Endodermal cell (in vitro differentiated cells): ENCODE measurements around the gene CCDC106. TPM values are rescaled to one million over a fixed set of nuclear protein-coding genes. Genes with fewer than 3 reads are reported as not detected.

Experiments
- DNase-seq: peaks from one replicate; pipeline ENCODE4 v3.0.0-alpha.2; 2017
- H3K27ac ChIP-seq: 2 replicates; pipeline ENCODE4 v1.5.1; 2013; ENCODE audit warnings: mild to moderate bottlenecking, low read depth, low read length, moderate library complexity
- H3K27me3 ChIP-seq: 2 replicates; pipeline ENCODE4 v1.6.1; 2013; ENCODE audit warnings: mild to moderate bottlenecking, low read length, moderate library complexity; ENCODE audit not compliant: insufficient read depth, control insufficient read depth, poor library complexity, severe bottlenecking
- H3K36me3 ChIP-seq: 2 replicates; pipeline ENCODE4 v1.7.0; 2013; ENCODE audit warnings: mild to moderate bottlenecking, low read length, moderate library complexity; ENCODE audit not compliant: control insufficient read depth, insufficient read depth
- H3K4me1 ChIP-seq: one replicate; pipeline ENCODE4 v1.7.0; 2013; ENCODE audit warnings: low read length; ENCODE audit not compliant: control insufficient read depth, insufficient read depth
- H3K4me3 ChIP-seq: 2 replicates; pipeline ENCODE4 v1.5.1; 2013; ENCODE audit warnings: mild to moderate bottlenecking, low read length, moderate library complexity
- H3K9ac ChIP-seq: 2 replicates; pipeline ENCODE4 v1.6.1; 2013; ENCODE audit warnings: mild to moderate bottlenecking, low read length, moderate library complexity; ENCODE audit not compliant: poor library complexity, severe bottlenecking; ENCODE audit errors: extremely low read depth
- H3K9me3 ChIP-seq: 2 replicates; pipeline ENCODE4 v1.6.1; 2013; ENCODE audit warnings: mild to moderate bottlenecking, low read length, moderate library complexity; ENCODE audit not compliant: control insufficient read depth
- H3K27ac Mint-ChIP-seq: 2 replicates; pipeline ENCODE4 v1.8.0; 2020; ENCODE audit warnings: mixed read lengths
- H3K27me3 Mint-ChIP-seq: 2 replicates; pipeline ENCODE4 v1.8.0; 2021; ENCODE audit warnings: mild to moderate bottlenecking, mixed read lengths; ENCODE audit not compliant: insufficient read depth
- H3K36me3 Mint-ChIP-seq: 2 replicates; pipeline ENCODE4 v1.8.0; 2020; ENCODE audit warnings: low read depth, mixed read lengths
- H3K4me1 Mint-ChIP-seq: 2 replicates; pipeline ENCODE4 v1.8.0; 2020; ENCODE audit warnings: mixed read lengths
- H3K4me3 Mint-ChIP-seq: 2 replicates; pipeline ENCODE4 v1.8.0; 2020; ENCODE audit warnings: mild to moderate bottlenecking, moderate library complexity, mixed read lengths
- H3K9me3 Mint-ChIP-seq: 2 replicates; pipeline ENCODE4 v1.8.0; 2020; ENCODE audit warnings: mild to moderate bottlenecking, mixed read lengths
- WGBS, 2 experiments: methylation state at CpG; one replicate each; pipeline versions ENCODE4 v1.1.5 to v1.1.7; 2013; ENCODE audit warnings: missing lambda C conversion rate in 2 of 2, mixed read lengths in 1 of 2; ENCODE audit not compliant: insufficient coverage in 1 of 2, insufficient read length in 1 of 2; 5-methylcytosine and 5-hydroxymethylcytosine counted together
- total RNA-seq, 2 donors: library from RNA; stranded (reverse); fragmentation: NEBNext Ultra II Directional in 1 of 2; extraction: Animal tissue kit (Norgen Biotek cat#: 25700) in 1 of 2; gene quantifications; 2 replicates in 1 of 2; 3 replicates in 1 of 2; pipeline ENCODE4 v1.2.1, GENCODE V29; 2021
- TF ChIP-seq, protein P1 (sequence below): fragments of 200-600 bp; sonication (generic); conservative IDR thresholded peaks from 2 replicates; pipeline ENCODE4 v1.5.0; 2021; ENCODE audit warnings: antibody characterized with exemption, mild to moderate bottlenecking

Gene CCDC106
- total RNA-seq, 2 donors from 2014 or later = 18.0 to 24.9 TPM

DNA sequence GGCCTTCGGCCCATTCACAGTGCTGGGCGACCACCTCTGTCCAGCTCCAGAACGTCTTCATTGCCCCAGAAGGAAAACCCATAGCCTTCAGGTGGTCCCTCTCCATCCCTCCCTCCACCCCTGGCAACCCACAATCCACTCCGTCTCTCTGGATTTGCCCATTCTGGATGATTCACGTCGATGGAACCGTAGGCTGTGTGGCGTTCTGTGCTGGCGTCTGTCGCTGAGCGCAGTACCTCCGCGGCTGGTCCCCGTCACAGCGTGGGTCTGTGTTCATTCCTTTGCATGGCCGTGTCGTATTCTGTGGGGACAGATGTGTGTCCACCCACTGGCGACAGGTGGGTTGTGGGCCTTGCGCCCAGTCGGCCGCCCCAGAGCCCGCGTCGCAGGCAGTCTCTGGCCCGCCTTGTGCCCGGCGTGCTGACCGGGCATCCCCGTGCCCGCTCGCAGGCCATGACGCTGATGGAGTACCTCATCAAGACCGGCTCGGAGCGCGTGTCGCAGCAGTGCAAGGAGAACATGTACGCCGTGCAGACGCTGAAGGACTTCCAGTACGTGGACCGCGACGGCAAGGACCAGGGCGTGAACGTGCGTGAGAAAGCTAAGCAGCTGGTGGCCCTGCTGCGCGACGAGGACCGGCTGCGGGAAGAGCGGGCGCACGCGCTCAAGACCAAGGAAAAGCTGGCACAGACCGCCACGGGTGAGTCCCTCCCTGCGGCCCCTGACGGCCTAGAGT lies 37.1 kb downstream of the CCDC106 start:
- no peaks in the 10 kb centered on the region for H3K27me3 ChIP-seq
- Mint-ChIP-seq H3K9me3 (no peaks in the 10 kb centered on the region), H3K4me1 (peaks cover 13% of the 10 kb centered on the region), H3K27me3 (no peaks in the 10 kb centered on the region), H3K27ac (no peak overlapping the region), H3K4me3 (no peak overlapping the region), H3K36me3 (peaks cover 44% of the 10 kb centered on the region)
- peaks cover 12% of the 10 kb centered on the region for H3K4me1 ChIP-seq
- 96% methylated on average over 56 to 60 of the region's 60 CpGs for WGBS, 2 experiments
- DNase-seq = no peak
- H3K9ac ChIP-seq = no peak overlapping the region
- peaks cover 48% of the 10 kb centered on the region for H3K36me3 ChIP-seq
- no peak overlapping the region for H3K4me3 ChIP-seq
- no peak overlapping the region for H3K27ac ChIP-seq
- H3K9me3 ChIP-seq = no peaks in the 10 kb centered on the region
- TF ChIP-seq, protein P1, sequence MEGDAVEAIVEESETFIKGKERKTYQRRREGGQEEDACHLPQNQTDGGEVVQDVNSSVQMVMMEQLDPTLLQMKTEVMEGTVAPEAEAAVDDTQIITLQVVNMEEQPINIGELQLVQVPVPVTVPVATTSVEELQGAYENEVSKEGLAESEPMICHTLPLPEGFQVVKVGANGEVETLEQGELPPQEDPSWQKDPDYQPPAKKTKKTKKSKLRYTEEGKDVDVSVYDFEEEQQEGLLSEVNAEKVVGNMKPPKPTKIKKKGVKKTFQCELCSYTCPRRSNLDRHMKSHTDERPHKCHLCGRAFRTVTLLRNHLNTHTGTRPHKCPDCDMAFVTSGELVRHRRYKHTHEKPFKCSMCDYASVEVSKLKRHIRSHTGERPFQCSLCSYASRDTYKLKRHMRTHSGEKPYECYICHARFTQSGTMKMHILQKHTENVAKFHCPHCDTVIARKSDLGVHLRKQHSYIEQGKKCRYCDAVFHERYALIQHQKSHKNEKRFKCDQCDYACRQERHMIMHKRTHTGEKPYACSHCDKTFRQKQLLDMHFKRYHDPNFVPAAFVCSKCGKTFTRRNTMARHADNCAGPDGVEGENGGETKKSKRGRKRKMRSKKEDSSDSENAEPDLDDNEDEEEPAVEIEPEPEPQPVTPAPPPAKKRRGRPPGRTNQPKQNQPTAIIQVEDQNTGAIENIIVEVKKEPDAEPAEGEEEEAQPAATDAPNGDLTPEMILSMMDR = no peak

DNA sequence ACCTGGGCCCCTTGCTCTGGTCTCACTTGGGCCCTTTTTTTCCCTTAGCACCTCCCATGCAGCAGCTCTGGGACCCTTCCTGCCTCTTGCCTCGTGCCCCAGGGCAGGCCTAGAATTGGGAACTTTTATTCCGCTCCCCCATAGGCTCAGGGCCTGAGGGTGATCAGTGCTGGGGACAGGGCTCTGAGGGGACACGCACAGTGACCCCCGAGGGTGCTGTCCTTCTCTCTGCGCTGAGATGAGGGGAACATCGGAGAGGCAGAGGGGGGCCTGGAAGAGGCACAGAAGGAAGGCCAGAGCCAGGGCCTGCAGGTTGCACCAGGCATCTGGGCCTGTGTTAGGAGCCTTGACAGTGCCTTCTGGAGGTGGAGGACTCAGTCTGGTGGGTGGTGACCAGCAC lies 37.8 kb downstream of the CCDC106 start:
- peaks cover 38% of the 10 kb centered on the region for H3K36me3 Mint-ChIP-seq
- Histone ChIP-seq H3K27me3 (no peaks in the 10 kb centered on the region), H3K4me1 (peaks cover 12% of the 10 kb centered on the region), H3K9me3 (no peaks in the 10 kb centered on the region), H3K36me3 (peaks cover 41% of the 10 kb centered on the region), H3K4me3 (no peak overlapping the region), H3K9ac (no peak overlapping the region), H3K27ac (no peak overlapping the region)
- H3K27me3 Mint-ChIP-seq = no peaks in the 10 kb centered on the region
- TF ChIP-seq, protein P1 = no peak
- 95 to 100% methylated on average over 1 to 6 of the region's 6 CpGs for WGBS, 2 experiments
- no peak for DNase-seq
- no peak overlapping the region for H3K27ac Mint-ChIP-seq
- no peak overlapping the region for H3K4me3 Mint-ChIP-seq
- peaks cover 13% of the 10 kb centered on the region for H3K4me1 Mint-ChIP-seq
- no peaks in the 10 kb centered on the region for H3K9me3 Mint-ChIP-seq

DNA sequence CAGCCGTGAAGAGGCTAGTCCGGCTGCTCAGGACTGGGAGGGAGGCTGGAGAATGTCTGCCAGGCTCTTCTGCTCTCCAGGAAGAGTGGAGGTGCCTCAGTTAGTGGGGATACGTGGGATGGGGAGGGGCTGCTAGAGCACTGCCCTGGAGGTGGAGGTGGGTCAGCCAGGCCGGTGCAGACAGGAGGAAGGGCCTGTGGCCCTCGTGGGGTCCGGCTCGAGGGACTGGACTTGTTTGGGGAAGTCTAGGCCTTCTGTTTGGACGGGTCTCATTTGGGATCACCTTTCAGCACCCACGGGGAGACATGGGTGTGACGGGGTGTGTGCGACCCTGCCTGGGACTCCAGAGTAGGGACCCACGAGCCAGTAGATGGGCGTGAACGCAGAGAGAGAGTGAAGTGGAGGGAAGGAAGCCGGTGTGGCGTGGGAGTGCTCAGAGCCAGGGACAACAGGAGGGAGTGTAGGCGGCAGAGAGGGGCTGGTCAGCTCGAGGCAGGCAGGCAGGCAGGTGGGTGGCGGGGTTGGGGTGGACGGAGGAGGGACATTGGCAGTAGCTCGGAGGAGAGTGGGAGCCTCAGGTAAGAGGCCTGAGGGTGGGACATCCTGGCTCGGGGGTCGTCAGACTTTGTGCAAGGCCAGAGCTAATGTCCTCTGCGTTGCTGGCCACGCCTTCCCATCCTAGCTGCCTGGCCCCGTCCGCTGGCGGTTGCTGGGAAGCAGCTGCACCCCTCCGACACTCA lies 38.5 kb downstream of the CCDC106 start:
- Histone ChIP-seq H3K4me1 (peaks cover 12% of the 10 kb centered on the region), H3K9ac (no peak overlapping the region), H3K4me3 (no peak overlapping the region), H3K27ac (no peak overlapping the region), H3K9me3 (no peaks in the 10 kb centered on the region), H3K36me3 (peaks cover 35% of the 10 kb centered on the region), H3K27me3 (no peaks in the 10 kb centered on the region)
- Mint-ChIP-seq H3K36me3 (peaks cover 42% of the 10 kb centered on the region), H3K27me3 (no peaks in the 10 kb centered on the region), H3K27ac (no peak overlapping the region), H3K4me1 (peaks cover 13% of the 10 kb centered on the region), H3K9me3 (no peaks in the 10 kb centered on the region), H3K4me3 (no peak overlapping the region)
- TF ChIP-seq, protein P1 = no peak
- no peak for DNase-seq
- WGBS, 2 experiments = 94 to 97% methylated on average over 25 to 29 of the region's 29 CpGs
